GM13976 (cell line): ENCODE results near the gene RPL5.

Experiments
- DNase-seq: peaks from one replicate; pipeline ENCODE4 v3.0.0; 2012; ENCODE audit warnings: low spot score
- in situ Hi-C: fragments of 300-500 bp; cut with MboI; formaldehyde crosslinking; loops from one replicate; pipeline ENCODE4 v1.12.0; 2022; ENCODE audit warnings: low sequenced_read_pairs, mixed read lengths, inconsistent platforms; ENCODE audit not compliant: unreplicated experiment
- TF ChIP-seq, protein P1 (sequence below): IDR thresholded peaks from 2 replicates; pipeline ENCODE4 v1.5.1; 2012; ENCODE audit warnings: borderline replicate concordance, mild to moderate bottlenecking; ENCODE audit not compliant: insufficient read depth; ENCODE audit errors: extremely low read depth, missing control alignments, control extremely low read depth

RPL5 gene

DNA sequence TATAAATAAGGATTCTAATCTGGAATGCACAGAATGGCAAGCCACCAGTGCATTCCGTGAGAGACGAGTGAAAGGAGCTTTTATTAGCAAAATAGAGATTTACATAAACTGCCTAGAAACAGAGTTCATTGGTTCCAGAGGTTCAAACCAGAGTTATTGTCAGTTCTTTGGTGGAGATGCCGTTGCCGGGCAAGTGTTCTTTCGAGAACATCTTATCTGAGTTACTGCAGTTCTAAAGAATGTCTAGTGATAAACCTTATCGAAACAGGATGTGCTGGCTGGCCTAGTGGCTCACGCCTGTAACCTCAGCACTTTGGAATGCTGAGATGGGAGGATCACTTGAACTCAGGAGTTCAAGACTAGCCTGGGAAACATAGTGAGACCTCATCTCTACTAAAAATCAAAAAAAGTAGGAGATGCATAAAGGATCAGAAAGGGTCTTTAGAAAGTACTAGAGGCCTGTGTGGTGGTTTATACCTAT lies 27.1 kb upstream of the RPL5 start:
- in situ Hi-C loops: no loop called here
- TF ChIP-seq, protein P1, sequence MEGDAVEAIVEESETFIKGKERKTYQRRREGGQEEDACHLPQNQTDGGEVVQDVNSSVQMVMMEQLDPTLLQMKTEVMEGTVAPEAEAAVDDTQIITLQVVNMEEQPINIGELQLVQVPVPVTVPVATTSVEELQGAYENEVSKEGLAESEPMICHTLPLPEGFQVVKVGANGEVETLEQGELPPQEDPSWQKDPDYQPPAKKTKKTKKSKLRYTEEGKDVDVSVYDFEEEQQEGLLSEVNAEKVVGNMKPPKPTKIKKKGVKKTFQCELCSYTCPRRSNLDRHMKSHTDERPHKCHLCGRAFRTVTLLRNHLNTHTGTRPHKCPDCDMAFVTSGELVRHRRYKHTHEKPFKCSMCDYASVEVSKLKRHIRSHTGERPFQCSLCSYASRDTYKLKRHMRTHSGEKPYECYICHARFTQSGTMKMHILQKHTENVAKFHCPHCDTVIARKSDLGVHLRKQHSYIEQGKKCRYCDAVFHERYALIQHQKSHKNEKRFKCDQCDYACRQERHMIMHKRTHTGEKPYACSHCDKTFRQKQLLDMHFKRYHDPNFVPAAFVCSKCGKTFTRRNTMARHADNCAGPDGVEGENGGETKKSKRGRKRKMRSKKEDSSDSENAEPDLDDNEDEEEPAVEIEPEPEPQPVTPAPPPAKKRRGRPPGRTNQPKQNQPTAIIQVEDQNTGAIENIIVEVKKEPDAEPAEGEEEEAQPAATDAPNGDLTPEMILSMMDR: no peak
- DNase-seq: peak; percentile 51

DNA sequence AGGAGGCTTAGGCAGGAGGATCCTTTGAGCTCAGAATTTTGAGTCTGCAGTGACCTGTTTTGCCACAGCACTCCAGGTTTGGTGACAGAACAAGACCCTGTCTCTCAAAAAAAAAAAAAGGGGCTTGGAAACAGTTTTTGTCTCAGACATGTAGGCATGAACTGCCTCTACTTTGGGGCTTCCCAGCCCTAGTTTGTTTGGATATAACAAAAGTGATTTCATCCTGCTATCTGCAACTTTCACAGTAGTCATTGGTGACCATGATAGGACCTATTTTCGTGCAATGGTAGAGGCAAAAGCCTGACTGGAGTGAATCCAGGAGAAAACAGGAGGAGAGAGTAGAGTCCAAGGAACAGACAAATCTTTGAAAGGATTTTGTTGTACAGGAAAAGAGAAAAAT lies 26.6 kb upstream of the RPL5 start:
- in situ Hi-C loops: no loop called here
- TF ChIP-seq, protein P1: no peak
- no peak for DNase-seq

DNA sequence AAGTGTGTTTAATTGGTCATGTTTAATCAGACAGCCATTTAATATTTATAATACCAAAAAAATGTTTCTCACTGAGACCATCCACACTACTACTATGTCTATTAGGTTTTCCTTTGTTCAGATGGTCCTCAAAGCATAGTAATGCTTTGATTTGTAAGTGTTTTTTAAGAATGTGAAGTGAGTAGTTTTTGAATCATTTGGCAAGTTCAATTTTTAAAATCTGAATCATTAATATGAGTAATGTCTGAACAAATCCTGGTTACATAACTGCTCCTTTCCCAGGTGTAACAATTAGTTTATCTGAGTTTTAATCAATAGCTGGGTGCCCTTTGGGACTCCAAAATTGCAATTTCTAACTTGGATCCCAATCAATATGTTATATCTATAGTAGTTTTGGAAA lies 23.5 kb upstream of the RPL5 start:
- no peak for DNase-seq
- TF ChIP-seq, protein P1: no peak
- in situ Hi-C loops: no loop called here

DNA sequence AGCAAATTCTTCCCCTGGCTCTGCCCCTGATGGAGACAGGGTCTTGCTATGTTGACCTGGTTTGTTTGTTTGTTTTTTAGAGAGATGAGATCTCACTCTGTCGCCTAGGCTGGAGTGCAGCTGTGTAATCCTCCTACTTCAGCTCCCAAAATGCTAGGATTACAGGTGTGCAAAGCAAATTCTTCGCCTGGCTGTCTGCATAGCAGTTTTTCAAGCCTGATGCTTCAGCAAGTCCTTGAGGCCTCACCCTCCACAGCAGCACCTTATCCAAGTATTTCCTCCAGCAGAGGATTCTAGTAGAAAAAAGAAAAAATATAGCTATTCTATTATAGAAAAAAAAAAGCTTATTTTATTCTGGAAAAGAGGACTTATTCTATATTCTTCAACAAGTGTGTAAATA lies 15.1 kb upstream of the RPL5 start:
- TF ChIP-seq, protein P1: no peak
- no peak for DNase-seq
- in situ Hi-C loops: loop anchor here (10.0 kb wide), 1 partner anchor 62 kb away; no protein-coding TSS in a partner anchor

DNA sequence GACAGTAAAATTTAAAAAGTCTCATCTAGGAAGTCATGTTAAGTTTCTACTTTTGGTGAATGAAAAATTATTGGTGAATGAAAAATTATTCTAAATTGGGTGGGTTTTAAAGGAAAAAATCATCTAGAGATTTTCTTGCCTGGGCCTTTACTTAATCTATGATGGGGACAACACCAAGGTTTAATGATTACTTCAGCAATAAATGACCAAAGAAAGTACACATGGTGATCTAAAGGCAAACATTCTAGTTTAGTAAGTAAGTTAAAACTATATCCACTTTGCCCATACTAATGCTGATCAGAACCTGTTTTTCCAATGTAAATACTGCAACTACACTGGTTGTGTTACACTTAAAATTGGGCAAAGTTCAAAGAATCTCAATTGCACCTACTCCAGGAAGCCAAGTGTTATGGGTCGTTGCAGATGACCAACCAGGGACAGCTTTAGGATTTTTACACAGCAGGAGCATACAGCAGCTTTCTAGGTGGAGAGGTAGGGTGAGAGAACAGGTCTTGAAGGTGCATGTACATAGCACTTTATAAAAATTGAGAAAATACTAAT lies 14.6 kb upstream of the RPL5 start:
- no peak for DNase-seq
- in situ Hi-C loops: loop anchor here (10.0 kb wide), 1 partner anchor 62 kb away; no protein-coding TSS in a partner anchor
- TF ChIP-seq, protein P1: no peak

DNA sequence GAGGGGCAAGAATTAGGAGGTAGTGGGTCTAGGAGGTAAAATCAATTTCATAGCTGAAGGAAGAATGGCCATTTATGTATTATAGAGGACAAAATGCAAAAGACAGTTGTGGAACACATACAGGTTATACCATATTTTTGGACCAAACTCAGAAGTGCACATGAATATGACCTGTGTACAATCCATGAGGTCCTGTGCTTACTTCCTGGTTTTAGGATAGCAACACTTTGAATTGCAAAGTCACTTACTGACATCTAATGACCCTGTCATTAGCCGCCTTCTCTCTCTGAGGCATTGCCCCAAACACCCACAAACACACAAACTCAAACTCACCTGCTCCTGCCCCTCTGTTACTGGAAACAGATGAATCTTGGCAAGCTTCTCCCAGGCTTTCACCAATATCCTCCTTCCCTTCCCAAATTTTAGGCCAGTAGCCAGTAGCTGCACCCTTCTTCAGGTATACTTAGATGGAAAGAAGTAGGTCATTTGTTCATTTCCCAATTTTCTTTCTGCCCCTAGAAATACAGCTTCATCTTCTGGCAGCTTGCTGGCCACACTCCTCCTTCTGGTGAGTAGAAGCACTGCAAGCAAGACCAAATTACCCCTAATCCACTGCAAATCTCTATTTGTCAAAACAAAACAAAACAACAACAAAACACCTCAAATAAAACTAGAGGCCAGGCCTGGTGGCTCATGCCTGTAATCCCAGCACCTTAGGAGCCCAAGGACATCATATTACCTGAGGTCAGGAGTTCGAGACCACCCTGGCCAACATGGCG lies 13.7 kb upstream of the RPL5 start:
- TF ChIP-seq, protein P1: peak; percentile 67
- in situ Hi-C loops: loop anchor here (10.0 kb wide), 1 partner anchor 63 kb away; no protein-coding TSS in a partner anchor
- DNase-seq: peak; percentile 51

DNA sequence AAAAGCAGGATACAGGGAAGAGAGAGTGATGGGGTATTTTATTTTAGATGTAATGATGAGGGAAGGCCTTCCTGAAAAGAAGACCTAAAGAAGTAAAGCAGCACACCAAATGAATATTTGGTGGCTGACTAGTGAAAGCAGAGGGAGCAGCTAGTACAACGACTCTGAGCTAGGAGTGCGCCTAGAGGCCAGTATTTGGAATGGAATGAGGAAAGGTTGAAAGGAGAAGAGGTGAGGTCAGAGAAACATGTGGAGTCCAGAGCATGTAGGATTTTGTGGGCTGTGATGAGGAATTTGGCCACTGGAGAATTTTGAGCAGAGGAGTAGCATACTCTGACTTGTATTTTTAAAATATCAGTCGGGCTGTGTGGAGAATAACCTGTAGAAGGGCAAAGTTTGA lies 11.8 kb upstream of the RPL5 start:
- TF ChIP-seq, protein P1: no peak
- DNase-seq: no peak
- in situ Hi-C loops: no loop called here
